ENCODE results near the gene HDAC10.

DNA sequence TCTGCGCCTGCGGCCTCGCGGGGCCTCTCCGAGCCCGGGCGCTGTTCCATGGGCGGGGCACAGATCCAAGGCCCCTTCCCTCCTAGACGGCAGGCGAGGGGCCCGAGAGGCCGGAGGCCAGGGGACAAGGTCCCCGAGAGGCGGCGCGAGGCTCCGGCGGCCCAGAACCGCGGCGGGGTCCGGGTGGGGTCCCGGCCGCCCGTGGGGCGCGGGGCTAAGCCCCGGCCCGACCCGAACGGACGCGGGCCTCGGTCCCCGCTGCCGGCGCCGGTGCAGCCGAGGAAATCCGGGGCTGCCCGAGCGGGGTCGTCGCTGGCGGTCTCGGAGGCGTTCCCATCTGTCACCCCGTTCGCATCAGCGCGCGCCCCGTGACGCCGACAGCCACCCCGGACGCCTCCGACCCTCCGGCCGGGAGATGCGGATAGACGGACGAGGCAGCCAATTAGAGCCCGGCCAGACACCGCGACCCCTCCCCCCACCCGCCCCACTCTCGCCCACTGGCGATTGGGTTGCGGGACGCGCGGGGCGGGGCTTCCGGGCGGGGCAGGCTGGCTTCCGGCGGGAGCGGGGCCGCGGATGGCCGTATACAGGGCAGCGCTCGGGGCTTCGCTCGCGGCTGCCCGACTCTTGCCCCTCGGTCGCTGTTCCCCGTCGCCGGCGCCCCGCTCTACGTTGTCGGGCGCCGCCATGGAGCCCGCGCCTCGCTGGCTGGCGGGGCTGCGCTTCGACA is 50.4 kb downstream of the HDAC10 start, which contains the start of gene SELENOO:
- TF ChIP-seq, protein P1, sequence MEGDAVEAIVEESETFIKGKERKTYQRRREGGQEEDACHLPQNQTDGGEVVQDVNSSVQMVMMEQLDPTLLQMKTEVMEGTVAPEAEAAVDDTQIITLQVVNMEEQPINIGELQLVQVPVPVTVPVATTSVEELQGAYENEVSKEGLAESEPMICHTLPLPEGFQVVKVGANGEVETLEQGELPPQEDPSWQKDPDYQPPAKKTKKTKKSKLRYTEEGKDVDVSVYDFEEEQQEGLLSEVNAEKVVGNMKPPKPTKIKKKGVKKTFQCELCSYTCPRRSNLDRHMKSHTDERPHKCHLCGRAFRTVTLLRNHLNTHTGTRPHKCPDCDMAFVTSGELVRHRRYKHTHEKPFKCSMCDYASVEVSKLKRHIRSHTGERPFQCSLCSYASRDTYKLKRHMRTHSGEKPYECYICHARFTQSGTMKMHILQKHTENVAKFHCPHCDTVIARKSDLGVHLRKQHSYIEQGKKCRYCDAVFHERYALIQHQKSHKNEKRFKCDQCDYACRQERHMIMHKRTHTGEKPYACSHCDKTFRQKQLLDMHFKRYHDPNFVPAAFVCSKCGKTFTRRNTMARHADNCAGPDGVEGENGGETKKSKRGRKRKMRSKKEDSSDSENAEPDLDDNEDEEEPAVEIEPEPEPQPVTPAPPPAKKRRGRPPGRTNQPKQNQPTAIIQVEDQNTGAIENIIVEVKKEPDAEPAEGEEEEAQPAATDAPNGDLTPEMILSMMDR (IDR thresholded peaks at IDR 0.05; ENCODE audit: low read depth, low read length), result no peak
- no peak for TF ChIP-seq EZH2phosphoT487 (IDR thresholded peaks at IDR 0.05; ENCODE audit: low read depth)

All from OCI-LY3 (cell line).